Measurements from ENCODE around the gene THRB. TPM values are rescaled to one million over a fixed set of nuclear protein-coding genes. Genes with fewer than 3 reads are reported as not detected.

THRB gene
- total and polyA plus RNA-seq, 4 donors: 4.0 to 10.5 (median 6.2) TPM

GRCh38 chr3:24315356-24315755 lies 179.3 kb downstream of the THRB start:
- 94% methylated on average over 6 of the region's 7 CpGs for WGBS (ENCODE audit: insufficient coverage)
- no peaks in the 10 kb centered on the region for H3K9me3 ChIP-seq (ENCODE audit: control insufficient read depth, insufficient read depth, low read length)
- no peaks in the 10 kb centered on the region for H3K27me3 ChIP-seq (ENCODE audit: control insufficient read depth, insufficient read depth, low read length)
- H3K36me3 ChIP-seq (ENCODE audit: control insufficient read depth, insufficient read depth, low read length): no peaks in the 10 kb centered on the region
- H3K4me1 ChIP-seq (ENCODE audit: control insufficient read depth, insufficient read depth, low read length): no peaks in the 10 kb centered on the region
- DNase-seq (ENCODE audit: low read depth in 4 of 6, low spot score in 6 of 6): no peak
- no peak overlapping the region for H3K4me3 ChIP-seq (ENCODE audit: low read depth, low read length)
- no peak overlapping the region for H3K27ac ChIP-seq (ENCODE audit: low read depth, low read length)

- Histone ChIP-seq H3K4me1 (ENCODE audit: control insufficient read depth, insufficient read depth, low read length) (no peaks in the 10 kb centered on the region), H3K27me3 (ENCODE audit: control insufficient read depth, insufficient read depth, low read length) (no peaks in the 10 kb centered on the region), H3K36me3 (ENCODE audit: control insufficient read depth, insufficient read depth, low read length) (no peaks in the 10 kb centered on the region), H3K9me3 (ENCODE audit: control insufficient read depth, insufficient read depth, low read length) (no peaks in the 10 kb centered on the region), H3K27ac (ENCODE audit: low read depth, low read length) (no peak overlapping the region), H3K4me3 (ENCODE audit: low read depth, low read length) (no peak overlapping the region)
- 100% methylated on average over 1 of the region's 2 CpGs for WGBS (ENCODE audit: insufficient coverage)
- peak in 1 of 6 donors; percentile 62 for DNase-seq (ENCODE audit: low read depth in 4 of 6, low spot score in 6 of 6)
Observed at GRCh38 chr3:24311881-24312280, 182.8 kb downstream of the THRB start.

- Histone ChIP-seq H3K4me3 (ENCODE audit: low read depth, low read length) (no peak overlapping the region), H3K9me3 (ENCODE audit: control insufficient read depth, insufficient read depth, low read length) (no peaks in the 10 kb centered on the region), H3K36me3 (ENCODE audit: control insufficient read depth, insufficient read depth, low read length) (no peaks in the 10 kb centered on the region), H3K27ac (ENCODE audit: low read depth, low read length) (no peak overlapping the region), H3K27me3 (ENCODE audit: control insufficient read depth, insufficient read depth, low read length) (no peaks in the 10 kb centered on the region), H3K4me1 (ENCODE audit: control insufficient read depth, insufficient read depth, low read length) (no peaks in the 10 kb centered on the region)
- no peak for DNase-seq (ENCODE audit: low read depth in 4 of 6, low spot score in 6 of 6)
Observed at GRCh38 chr3:24310887-24311286, 183.8 kb downstream of the THRB start.

GRCh38 chr3:24306518-24306917 lies 188.1 kb downstream of the THRB start:
- Histone ChIP-seq H3K36me3 (ENCODE audit: control insufficient read depth, insufficient read depth, low read length) (no peaks in the 10 kb centered on the region), H3K4me1 (ENCODE audit: control insufficient read depth, insufficient read depth, low read length) (no peaks in the 10 kb centered on the region), H3K27me3 (ENCODE audit: control insufficient read depth, insufficient read depth, low read length) (no peaks in the 10 kb centered on the region), H3K9me3 (ENCODE audit: control insufficient read depth, insufficient read depth, low read length) (no peaks in the 10 kb centered on the region), H3K27ac (ENCODE audit: low read depth, low read length) (no peak overlapping the region), H3K4me3 (ENCODE audit: low read depth, low read length) (no peak overlapping the region)
- no peak for DNase-seq (ENCODE audit: low read depth in 4 of 6, low spot score in 6 of 6)
- 90% methylated on average over 1 of the region's 3 CpGs for WGBS (ENCODE audit: insufficient coverage)

GRCh38 chr3:24305795-24306467 lies 188.7 kb downstream of the THRB start:
- Histone ChIP-seq H3K36me3 (ENCODE audit: control insufficient read depth, insufficient read depth, low read length) (no peaks in the 10 kb centered on the region), H3K27ac (ENCODE audit: low read depth, low read length) (no peak overlapping the region), H3K4me3 (ENCODE audit: low read depth, low read length) (no peak overlapping the region), H3K27me3 (ENCODE audit: control insufficient read depth, insufficient read depth, low read length) (no peaks in the 10 kb centered on the region), H3K4me1 (ENCODE audit: control insufficient read depth, insufficient read depth, low read length) (no peaks in the 10 kb centered on the region), H3K9me3 (ENCODE audit: control insufficient read depth, insufficient read depth, low read length) (no peaks in the 10 kb centered on the region)
- WGBS (ENCODE audit: insufficient coverage): 60% methylated on average over 1 of the region's 4 CpGs
- DNase-seq (ENCODE audit: low read depth in 4 of 6, low spot score in 6 of 6): peak in 1 of 6 donors; percentile 52

GRCh38 chr3:24303057-24303754 lies 191.4 kb downstream of the THRB start:
- DNase-seq (ENCODE audit: low read depth in 4 of 6, low spot score in 6 of 6): no peak
- 51% methylated on average over 3 of the region's 7 CpGs for WGBS (ENCODE audit: insufficient coverage)
- H3K4me1 ChIP-seq (ENCODE audit: control insufficient read depth, insufficient read depth, low read length): no peaks in the 10 kb centered on the region
- no peaks in the 10 kb centered on the region for H3K27me3 ChIP-seq (ENCODE audit: control insufficient read depth, insufficient read depth, low read length)
- no peak overlapping the region for H3K27ac ChIP-seq (ENCODE audit: low read depth, low read length)
- H3K4me3 ChIP-seq (ENCODE audit: low read depth, low read length): no peak overlapping the region
- H3K9me3 ChIP-seq (ENCODE audit: control insufficient read depth, insufficient read depth, low read length): no peaks in the 10 kb centered on the region
- H3K36me3 ChIP-seq (ENCODE audit: control insufficient read depth, insufficient read depth, low read length): no peaks in the 10 kb centered on the region

DNA sequence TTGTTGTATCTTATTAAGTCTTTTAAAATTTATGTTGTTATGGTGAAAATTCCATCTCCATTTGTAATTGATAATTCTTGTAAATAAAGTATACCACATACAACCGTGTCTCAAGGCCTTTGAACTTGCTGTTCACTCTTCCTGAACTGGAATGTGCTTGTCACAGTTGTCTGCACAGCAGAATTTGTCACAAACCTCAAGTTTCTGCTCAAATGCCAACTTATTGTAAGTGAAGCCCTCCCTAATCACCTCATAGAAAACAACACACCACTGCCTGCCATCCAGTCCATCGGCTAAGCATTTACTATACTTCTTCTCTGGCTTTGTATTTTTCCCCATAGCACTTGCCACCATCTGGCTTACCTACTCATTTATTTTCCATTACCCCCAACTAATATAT lies 192.3 kb downstream of the THRB start:
- 70% methylated on average over 2 of the region's 2 CpGs for WGBS (ENCODE audit: insufficient coverage)
- no peaks in the 10 kb centered on the region for H3K36me3 ChIP-seq (ENCODE audit: control insufficient read depth, insufficient read depth, low read length)
- DNase-seq (ENCODE audit: low read depth in 4 of 6, low spot score in 6 of 6): no peak
- H3K4me3 ChIP-seq (ENCODE audit: low read depth, low read length): no peak overlapping the region
- no peaks in the 10 kb centered on the region for H3K9me3 ChIP-seq (ENCODE audit: control insufficient read depth, insufficient read depth, low read length)
- no peaks in the 10 kb centered on the region for H3K4me1 ChIP-seq (ENCODE audit: control insufficient read depth, insufficient read depth, low read length)
- no peaks in the 10 kb centered on the region for H3K27me3 ChIP-seq (ENCODE audit: control insufficient read depth, insufficient read depth, low read length)
- H3K27ac ChIP-seq (ENCODE audit: low read depth, low read length): no peak overlapping the region

GRCh38 chr3:24300949-24301348 lies 193.7 kb downstream of the THRB start:
- Histone ChIP-seq H3K4me3 (ENCODE audit: low read depth, low read length) (no peak overlapping the region), H3K27me3 (ENCODE audit: control insufficient read depth, insufficient read depth, low read length) (no peaks in the 10 kb centered on the region), H3K27ac (ENCODE audit: low read depth, low read length) (no peak overlapping the region), H3K36me3 (ENCODE audit: control insufficient read depth, insufficient read depth, low read length) (no peaks in the 10 kb centered on the region), H3K4me1 (ENCODE audit: control insufficient read depth, insufficient read depth, low read length) (no peaks in the 10 kb centered on the region), H3K9me3 (ENCODE audit: control insufficient read depth, insufficient read depth, low read length) (no peaks in the 10 kb centered on the region)
- no CpG with 5 or more reads among the region's 2 CpGs for WGBS (ENCODE audit: insufficient coverage)
- DNase-seq (ENCODE audit: low read depth in 4 of 6, low spot score in 6 of 6): no peak

DNA sequence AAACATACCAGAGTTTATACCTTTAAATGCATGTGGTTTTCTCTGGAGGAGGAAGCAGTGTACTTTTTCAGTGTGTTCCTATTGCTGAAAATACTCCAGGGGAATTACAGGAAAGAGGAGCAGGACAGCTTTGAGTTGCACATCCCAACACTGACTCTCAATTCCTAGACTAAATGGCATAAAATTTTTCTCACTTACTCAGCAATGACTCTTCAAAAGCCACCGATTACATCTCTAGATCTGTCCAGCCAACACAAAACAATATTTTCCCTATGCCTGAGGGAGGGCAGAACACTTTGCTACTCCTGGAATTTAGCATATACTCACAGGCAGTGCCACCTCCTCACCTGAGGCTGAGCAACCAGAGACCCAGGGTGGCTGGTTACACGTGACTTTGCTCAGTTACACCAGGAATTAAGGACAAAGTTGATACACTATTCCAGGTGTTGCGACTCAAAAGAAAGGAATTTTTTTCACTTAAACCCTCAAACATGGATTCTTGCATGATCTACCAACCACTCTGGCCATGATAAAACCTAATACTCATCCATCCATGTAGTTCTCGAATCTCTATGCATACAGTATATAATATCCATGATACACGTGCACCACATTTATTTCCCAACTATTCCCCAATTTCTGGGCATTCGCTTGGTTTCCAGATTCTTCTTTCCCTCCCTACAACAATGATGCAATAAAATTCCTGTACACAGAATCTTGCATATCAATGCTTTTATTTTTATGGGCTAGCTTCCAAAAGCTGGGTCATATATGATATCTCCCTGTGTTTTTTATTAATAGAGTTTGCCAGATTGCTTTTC lies 194.6 kb downstream of the THRB start:
- Histone ChIP-seq H3K27ac (ENCODE audit: low read depth, low read length) (no peak overlapping the region), H3K4me3 (ENCODE audit: low read depth, low read length) (no peak overlapping the region), H3K36me3 (ENCODE audit: control insufficient read depth, insufficient read depth, low read length) (no peaks in the 10 kb centered on the region), H3K27me3 (ENCODE audit: control insufficient read depth, insufficient read depth, low read length) (no peaks in the 10 kb centered on the region), H3K9me3 (ENCODE audit: control insufficient read depth, insufficient read depth, low read length) (no peaks in the 10 kb centered on the region), H3K4me1 (ENCODE audit: control insufficient read depth, insufficient read depth, low read length) (no peaks in the 10 kb centered on the region)
- DNase-seq (ENCODE audit: low read depth in 4 of 6, low spot score in 6 of 6): no peak
- 92% methylated on average over 6 of the region's 6 CpGs for WGBS (ENCODE audit: insufficient coverage)

Measured in spinal cord (tissue), 10 donors.